ENCODE data around the gene LYPD8. TPM values are rescaled to one million over a fixed set of nuclear protein-coding genes. Genes with fewer than 3 reads are reported as not detected.

LYPD8 gene
- total RNA-seq, 1 experiment from 2014 or later = not detected

DNA sequence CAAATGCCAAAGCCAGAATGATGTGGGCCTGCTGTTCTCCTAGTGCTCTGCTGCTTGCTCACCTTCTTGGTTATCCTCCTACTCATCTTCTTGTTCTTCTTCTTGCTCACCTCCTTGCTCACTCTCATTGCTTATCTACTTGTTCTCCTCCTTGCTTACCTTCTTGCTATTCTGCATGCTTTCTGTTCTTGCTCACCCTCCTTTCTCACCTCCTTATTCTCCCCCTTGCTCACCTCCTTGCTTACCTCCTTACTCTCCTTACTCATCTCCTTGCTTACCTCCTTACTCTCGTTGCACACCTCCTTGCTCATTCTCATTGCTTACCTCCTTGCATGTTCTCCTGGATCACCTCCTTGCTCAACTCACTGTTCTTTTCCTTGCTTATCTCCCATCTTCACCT, 52.8 kb downstream of the LYPD8 start, which contains the start of gene OR14I1:
OR14I1 (minus strand) TSS at position 53 of the 400 bp plus-strand sequence.
- in situ Hi-C loops (cut with HindIII; ENCODE audit: low pct_unique_long_range_greater_than_20kb, low sequenced_read_pairs) = no loop called here
- Histone ChIP-seq H3K36me3 (ENCODE audit: control insufficient read depth, insufficient read depth, low read length) (no peaks in the 10 kb centered on the region), H3K27ac (ENCODE audit: low read length) (no peak within 1 kb of the TSS), H3K27me3 (ENCODE audit: control insufficient read depth, insufficient read depth, low read length) (no peaks in the 10 kb centered on the region), H3K4me1 (ENCODE audit: control insufficient read depth, insufficient read depth, low read length) (no peaks in the 10 kb centered on the region), H3K9me3 (ENCODE audit: control insufficient read depth, insufficient read depth, low read depth, low read length) (no peaks in the 10 kb centered on the region), H3K4me3 (ENCODE audit: low read depth in 2 of 2, low read length in 2 of 2) (no peak within 1 kb of the TSS)
- BruUV-seq (replicated peaks) = no TSS peak
- POLR2A ChIA-PET = no interaction called here
- TF ChIP-seq POLR2AphosphoS5 (IDR thresholded peaks at IDR 0.05; ENCODE audit: low read depth, low read length) (no peak), TCF7L2 (IDR thresholded peaks at IDR 0.05; ENCODE audit: low read depth, low read length) (no peak), SIN3A (IDR thresholded peaks at IDR 0.05; ENCODE audit: borderline replicate concordance, insufficient read depth, low read depth, low read length) (no peak)
- TF ChIP-seq, protein P1, sequence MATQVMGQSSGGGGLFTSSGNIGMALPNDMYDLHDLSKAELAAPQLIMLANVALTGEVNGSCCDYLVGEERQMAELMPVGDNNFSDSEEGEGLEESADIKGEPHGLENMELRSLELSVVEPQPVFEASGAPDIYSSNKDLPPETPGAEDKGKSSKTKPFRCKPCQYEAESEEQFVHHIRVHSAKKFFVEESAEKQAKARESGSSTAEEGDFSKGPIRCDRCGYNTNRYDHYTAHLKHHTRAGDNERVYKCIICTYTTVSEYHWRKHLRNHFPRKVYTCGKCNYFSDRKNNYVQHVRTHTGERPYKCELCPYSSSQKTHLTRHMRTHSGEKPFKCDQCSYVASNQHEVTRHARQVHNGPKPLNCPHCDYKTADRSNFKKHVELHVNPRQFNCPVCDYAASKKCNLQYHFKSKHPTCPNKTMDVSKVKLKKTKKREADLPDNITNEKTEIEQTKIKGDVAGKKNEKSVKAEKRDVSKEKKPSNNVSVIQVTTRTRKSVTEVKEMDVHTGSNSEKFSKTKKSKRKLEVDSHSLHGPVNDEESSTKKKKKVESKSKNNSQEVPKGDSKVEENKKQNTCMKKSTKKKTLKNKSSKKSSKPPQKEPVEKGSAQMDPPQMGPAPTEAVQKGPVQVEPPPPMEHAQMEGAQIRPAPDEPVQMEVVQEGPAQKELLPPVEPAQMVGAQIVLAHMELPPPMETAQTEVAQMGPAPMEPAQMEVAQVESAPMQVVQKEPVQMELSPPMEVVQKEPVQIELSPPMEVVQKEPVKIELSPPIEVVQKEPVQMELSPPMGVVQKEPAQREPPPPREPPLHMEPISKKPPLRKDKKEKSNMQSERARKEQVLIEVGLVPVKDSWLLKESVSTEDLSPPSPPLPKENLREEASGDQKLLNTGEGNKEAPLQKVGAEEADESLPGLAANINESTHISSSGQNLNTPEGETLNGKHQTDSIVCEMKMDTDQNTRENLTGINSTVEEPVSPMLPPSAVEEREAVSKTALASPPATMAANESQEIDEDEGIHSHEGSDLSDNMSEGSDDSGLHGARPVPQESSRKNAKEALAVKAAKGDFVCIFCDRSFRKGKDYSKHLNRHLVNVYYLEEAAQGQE (IDR thresholded peaks at IDR 0.05; ENCODE audit: insufficient read depth in 1 of 2, low read depth in 2 of 2, low read length in 1 of 2) = no peak
- TF ChIP-seq, protein P2, sequence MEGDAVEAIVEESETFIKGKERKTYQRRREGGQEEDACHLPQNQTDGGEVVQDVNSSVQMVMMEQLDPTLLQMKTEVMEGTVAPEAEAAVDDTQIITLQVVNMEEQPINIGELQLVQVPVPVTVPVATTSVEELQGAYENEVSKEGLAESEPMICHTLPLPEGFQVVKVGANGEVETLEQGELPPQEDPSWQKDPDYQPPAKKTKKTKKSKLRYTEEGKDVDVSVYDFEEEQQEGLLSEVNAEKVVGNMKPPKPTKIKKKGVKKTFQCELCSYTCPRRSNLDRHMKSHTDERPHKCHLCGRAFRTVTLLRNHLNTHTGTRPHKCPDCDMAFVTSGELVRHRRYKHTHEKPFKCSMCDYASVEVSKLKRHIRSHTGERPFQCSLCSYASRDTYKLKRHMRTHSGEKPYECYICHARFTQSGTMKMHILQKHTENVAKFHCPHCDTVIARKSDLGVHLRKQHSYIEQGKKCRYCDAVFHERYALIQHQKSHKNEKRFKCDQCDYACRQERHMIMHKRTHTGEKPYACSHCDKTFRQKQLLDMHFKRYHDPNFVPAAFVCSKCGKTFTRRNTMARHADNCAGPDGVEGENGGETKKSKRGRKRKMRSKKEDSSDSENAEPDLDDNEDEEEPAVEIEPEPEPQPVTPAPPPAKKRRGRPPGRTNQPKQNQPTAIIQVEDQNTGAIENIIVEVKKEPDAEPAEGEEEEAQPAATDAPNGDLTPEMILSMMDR (IDR thresholded peaks at IDR 0.05) = no peak
- CTCF ChIA-PET = no interaction called here
- no peak for ATAC-seq
- no peak for DNase-seq (ENCODE audit: low read depth, low spot score)
- intact Hi-C loops (cut with micrococcal nuclease; ENCODE audit: unreplicated experiment) = loop anchor here (2.0 kb wide), 1 partner anchor 104 kb away; no protein-coding TSS in a partner anchor

DNA sequence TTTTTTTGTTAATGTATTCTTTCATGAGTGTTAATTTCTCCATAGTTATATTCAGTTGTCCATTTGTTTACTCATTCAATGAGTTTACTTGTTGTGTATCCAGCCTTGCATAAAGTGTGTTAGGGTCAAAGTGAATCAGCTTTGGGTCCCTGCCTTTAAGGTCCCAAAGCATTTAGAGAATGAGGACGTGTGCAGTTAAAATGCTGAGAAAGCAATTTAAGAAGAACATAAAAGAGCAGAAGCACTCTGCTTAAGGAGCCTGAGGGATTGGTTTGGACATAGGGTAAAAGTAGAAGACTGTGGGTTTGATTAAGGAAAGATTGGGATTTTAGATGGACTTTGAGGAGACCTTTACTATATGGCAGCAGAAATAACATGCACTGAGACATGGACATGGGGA, 56.5 kb downstream of the LYPD8 start:
- ChIA-PET POLR2A (no interaction called here), CTCF (no interaction called here)
- no TSS peak for BruUV-seq (replicated peaks)
- Histone ChIP-seq H3K4me1 (ENCODE audit: control insufficient read depth, insufficient read depth, low read length) (no peaks in the 10 kb centered on the region), H3K9me3 (ENCODE audit: control insufficient read depth, insufficient read depth, low read depth, low read length) (no peaks in the 10 kb centered on the region), H3K27ac (ENCODE audit: low read length) (no peak overlapping the region), H3K36me3 (ENCODE audit: control insufficient read depth, insufficient read depth, low read length) (no peaks in the 10 kb centered on the region), H3K4me3 (ENCODE audit: low read depth in 2 of 2, low read length in 2 of 2) (no peak overlapping the region), H3K27me3 (ENCODE audit: control insufficient read depth, insufficient read depth, low read length) (no peaks in the 10 kb centered on the region)
- DNase-seq (ENCODE audit: low read depth, low spot score) (no peak), ATAC-seq (no peak)
- in situ Hi-C loops (cut with HindIII; ENCODE audit: low pct_unique_long_range_greater_than_20kb, low sequenced_read_pairs) = no loop called here
- intact Hi-C loops (cut with micrococcal nuclease; ENCODE audit: unreplicated experiment) = no loop called here
- TF ChIP-seq, protein P1 (IDR thresholded peaks at IDR 0.05; ENCODE audit: insufficient read depth in 1 of 2, low read depth in 2 of 2, low read length in 1 of 2) = no peak
- no peak for TF ChIP-seq POLR2AphosphoS5 (IDR thresholded peaks at IDR 0.05; ENCODE audit: low read depth, low read length)
- TF ChIP-seq SIN3A (IDR thresholded peaks at IDR 0.05; ENCODE audit: borderline replicate concordance, insufficient read depth, low read depth, low read length) = no peak
- TF ChIP-seq TCF7L2 (IDR thresholded peaks at IDR 0.05; ENCODE audit: low read depth, low read length) = no peak
- TF ChIP-seq, protein P2 (IDR thresholded peaks at IDR 0.05) = no peak

Data from Panc1 (cell line).